NCI-H446 treated with DMSO at 0.1 percent for 48 hours (cell line): Measurements from ENCODE around the gene CTNNB1.

Experiments used
- DNase-seq: peaks from one replicate; lab custom pipeline; 2025; lab: John Stamatoyannopoulos, UW

Gene CTNNB1

GRCh38 chr3:41198950-41199865 is at the start of gene CTNNB1:
TSS of gene CTNNB1 (plus strand) at chr3:41199505. CDS start at chr3:41224069, 24,564 bp downstream.
- peak; percentile 73 for DNase-seq

- DNase-seq, result no peak
Observed at GRCh38 chr3:41155834-41156233, 43.5 kb upstream of the CTNNB1 start.

GRCh38 chr3:41158947-41159346 is 40.4 kb upstream of the CTNNB1 start:
- DNase-seq, result no peak

- no peak for DNase-seq
Observed at GRCh38 chr3:41159588-41160189, 39.6 kb upstream of the CTNNB1 start.

- DNase-seq, result no peak
Observed at GRCh38 chr3:41162541-41162940, 36.8 kb upstream of the CTNNB1 start.

GRCh38 chr3:41163006-41163405 is 36.3 kb upstream of the CTNNB1 start:
- no peak for DNase-seq

- DNase-seq, result no peak
Observed at GRCh38 chr3:41163421-41163820, 35.9 kb upstream of the CTNNB1 start.

GRCh38 chr3:41164777-41165176 is 34.5 kb upstream of the CTNNB1 start:
- DNase-seq, result no peak

GRCh38 chr3:41167722-41168497 is 31.4 kb upstream of the CTNNB1 start:
- DNase-seq, result no peak

- no peak for DNase-seq
Observed at GRCh38 chr3:41169023-41169422, 30.3 kb upstream of the CTNNB1 start.

- peak; percentile 19 for DNase-seq
Observed at GRCh38 chr3:41173926-41174885, 25.1 kb upstream of the CTNNB1 start.

- DNase-seq, result no peak
Observed at GRCh38 chr3:41175365-41175764, 23.9 kb upstream of the CTNNB1 start.

- no peak for DNase-seq
Observed at GRCh38 chr3:41176596-41176995, 22.7 kb upstream of the CTNNB1 start.

GRCh38 chr3:41178576-41178975 is 20.7 kb upstream of the CTNNB1 start:
- DNase-seq, result no peak

GRCh38 chr3:41180396-41180795 is 18.9 kb upstream of the CTNNB1 start:
- DNase-seq, result no peak

- DNase-seq, result no peak
Observed at GRCh38 chr3:41182504-41183059, 16.7 kb upstream of the CTNNB1 start.

- no peak for DNase-seq
Observed at GRCh38 chr3:41184394-41184793, 14.9 kb upstream of the CTNNB1 start.

- DNase-seq, result no peak
Observed at GRCh38 chr3:41186297-41186696, 13.0 kb upstream of the CTNNB1 start.

- DNase-seq, result no peak
Observed at GRCh38 chr3:41188306-41188705, 11.0 kb upstream of the CTNNB1 start.

- DNase-seq, result no peak
Observed at GRCh38 chr3:41190509-41191284, 8.6 kb upstream of the CTNNB1 start.
